Measurements from ENCODE around the gene RASAL2.

The RASAL2 gene

GRCh38 chr1:178093951-178094738 lies at the start of gene RASAL2:
Gene RASAL2 (plus strand): TSS chr1:178094104. CDS start chr1:178094493, 389 bp downstream.
- peak; percentile 61 for DNase-seq (ENCODE audit: low spot score)

DNA sequence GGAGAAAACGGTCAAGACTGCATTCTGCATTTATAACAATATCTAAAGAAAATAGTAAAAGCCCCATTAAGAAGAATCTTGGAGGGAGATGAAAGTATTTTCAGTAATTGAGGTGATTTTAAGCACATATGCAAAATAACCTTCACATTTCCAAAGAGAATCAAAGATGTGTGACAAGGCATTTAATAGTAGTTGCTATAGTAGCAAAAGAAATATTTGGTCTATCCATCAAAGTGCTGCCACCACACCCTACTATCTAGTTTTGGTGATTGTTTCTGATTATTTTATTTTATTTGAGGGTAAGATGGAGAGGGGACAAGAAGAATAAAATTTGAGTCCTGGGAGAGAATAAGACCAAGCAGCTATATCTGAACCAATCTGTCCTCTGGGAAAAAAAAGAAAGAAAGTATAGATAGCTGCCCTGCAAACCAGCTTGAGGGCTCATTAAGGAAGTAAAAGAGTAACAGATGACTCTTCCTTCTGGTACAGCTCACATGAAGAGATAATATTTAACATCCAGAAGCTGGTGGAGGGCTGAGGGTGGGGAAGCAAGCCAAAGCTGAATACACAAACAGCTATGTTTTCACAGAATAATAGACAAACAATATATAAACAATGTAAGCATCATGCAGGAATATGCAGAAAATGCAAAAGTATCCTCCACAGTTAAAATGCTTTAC lies 47.2 kb upstream of the RASAL2 start:
- no peak for DNase-seq (ENCODE audit: low spot score)

DNA sequence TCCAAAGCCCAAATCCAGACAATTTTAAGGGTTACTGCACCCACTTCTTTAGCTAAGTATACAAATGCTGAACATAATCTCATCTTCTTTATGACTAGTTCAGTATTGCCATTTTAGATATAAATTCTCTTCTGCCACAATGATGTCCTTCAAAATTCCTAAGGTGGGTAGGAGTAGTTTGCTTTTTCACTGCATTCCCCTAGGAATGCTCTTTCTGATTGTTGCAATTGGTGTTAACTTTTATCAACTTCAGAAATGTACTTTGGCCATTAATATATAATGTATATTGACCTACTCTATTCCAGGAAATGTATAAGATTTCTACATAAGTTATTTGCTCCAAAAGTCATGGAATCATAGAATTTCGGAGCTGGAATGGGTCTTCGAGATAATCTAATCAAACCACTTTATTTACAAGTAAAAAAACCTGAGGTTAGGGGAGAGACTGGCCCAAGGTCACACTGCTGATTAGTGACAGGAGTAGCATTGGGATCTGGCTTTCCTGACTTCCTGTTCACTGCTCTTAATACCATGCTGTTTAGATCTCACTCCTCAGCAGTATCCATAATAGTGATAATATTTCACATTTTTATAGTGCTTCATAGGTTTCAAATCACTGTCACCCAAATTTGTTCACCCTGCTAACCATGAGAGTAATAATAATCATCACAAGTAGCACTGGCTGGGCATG lies 46.4 kb upstream of the RASAL2 start:
- no peak for DNase-seq (ENCODE audit: low spot score)

DNA sequence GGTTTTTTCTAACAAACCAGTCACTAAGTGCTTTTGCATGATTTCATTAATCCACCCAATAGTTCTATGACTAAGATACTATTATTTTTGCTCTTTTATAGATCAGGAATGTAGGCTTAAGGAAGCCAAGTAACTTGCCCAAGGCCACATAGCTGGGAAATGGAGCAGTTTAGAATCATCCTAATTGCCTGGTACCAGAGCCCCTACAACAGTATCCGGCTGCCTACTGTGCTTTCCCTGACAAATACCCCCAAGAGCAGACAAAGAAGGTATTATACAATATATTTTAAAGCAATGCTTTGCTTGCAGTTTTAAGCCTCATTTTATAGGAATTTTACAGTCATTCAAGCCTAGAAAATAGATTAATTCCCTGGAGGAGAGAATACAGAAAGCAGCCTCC lies 45.5 kb upstream of the RASAL2 start:
- no peak for DNase-seq (ENCODE audit: low spot score)

GRCh38 chr1:178048883-178049282 lies 45.0 kb upstream of the RASAL2 start:
- peak; percentile 35 for DNase-seq (ENCODE audit: low spot score)

DNA sequence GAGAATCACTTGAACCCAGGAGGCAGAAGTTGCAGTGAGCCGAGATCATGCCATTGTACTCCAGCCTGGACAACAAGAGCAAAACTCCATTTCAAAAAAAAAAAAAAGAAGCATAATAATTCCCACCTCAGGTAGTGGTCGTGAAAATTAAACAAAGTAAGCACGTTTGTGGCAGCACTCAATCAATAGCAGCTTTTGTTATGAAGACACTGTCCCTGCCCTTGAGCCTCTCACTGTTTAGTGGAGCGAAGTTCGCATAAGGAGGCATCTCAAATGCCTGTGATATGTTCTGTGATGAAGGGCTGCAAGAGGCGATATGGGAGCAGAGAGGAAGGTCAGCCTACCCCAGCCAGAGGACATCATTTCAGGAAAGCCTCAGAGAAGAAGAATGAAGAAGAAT lies 43.8 kb upstream of the RASAL2 start:
- no peak for DNase-seq (ENCODE audit: low spot score)

DNA sequence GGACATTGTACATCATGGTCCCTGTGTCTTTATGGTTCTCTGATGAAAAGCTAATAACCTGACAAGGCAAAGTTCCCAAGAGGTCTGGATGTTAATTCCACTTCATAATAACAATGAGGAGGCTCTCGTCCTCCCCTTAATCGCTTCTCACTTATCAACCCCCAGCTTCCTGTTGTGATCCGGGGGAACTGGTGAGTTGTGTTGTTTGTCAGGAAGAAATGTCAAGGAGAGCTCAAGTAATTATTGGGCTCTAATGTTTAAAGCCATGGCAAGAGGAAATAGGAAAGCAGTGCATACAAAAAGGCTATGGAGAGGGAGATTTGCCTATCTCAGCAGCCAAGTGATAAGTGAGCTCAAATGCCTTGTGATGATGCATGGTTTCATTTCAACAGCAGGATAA lies 42.8 kb upstream of the RASAL2 start:
- no peak for DNase-seq (ENCODE audit: low spot score)

DNA sequence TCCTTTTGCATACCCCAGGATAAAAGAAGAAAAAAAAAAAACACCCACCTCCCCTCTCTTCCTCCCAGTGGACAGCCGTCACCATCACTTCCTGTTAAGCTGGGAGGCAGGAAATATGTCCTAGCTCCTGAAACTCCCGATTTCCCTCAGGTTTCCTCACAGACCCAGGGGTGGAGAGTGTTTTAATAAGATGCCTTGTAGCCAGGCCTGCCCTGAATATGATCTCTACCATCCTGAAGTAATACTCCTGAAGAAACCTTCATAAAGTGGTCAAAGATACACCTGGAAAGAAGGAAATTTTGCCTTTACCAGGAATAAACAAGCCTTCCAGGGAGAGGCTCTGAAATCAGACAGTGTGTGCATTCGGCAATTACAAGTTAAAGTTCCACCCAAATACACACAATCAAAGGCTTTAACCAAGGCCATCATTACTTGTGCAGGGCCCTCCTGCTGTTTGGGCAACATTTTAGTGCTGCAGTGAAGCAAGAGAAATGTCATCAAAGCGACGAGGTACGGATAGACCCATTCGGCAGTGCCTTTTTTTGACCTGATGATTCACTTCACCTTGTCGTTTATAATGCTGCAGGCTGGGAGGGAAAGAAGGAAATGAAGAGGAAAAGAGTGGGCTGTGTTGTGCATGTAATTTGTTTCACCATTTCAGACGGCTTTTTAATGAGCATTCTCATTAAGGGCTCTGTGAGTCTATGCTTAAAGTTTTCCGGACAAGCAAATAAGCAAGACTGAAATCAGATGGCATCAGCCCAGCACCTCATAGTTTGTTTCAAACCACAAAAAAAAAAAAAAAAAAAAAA lies 41.0 kb upstream of the RASAL2 start:
- DNase-seq (ENCODE audit: low spot score) = peak; percentile 4

- peak; percentile 71 for DNase-seq (ENCODE audit: low spot score)
Measured at GRCh38 chr1:178055093-178055492, 38.8 kb upstream of the RASAL2 start.

GRCh38 chr1:178055779-178056471 lies 38.0 kb upstream of the RASAL2 start:
- peak; percentile 61 for DNase-seq (ENCODE audit: low spot score)

DNA sequence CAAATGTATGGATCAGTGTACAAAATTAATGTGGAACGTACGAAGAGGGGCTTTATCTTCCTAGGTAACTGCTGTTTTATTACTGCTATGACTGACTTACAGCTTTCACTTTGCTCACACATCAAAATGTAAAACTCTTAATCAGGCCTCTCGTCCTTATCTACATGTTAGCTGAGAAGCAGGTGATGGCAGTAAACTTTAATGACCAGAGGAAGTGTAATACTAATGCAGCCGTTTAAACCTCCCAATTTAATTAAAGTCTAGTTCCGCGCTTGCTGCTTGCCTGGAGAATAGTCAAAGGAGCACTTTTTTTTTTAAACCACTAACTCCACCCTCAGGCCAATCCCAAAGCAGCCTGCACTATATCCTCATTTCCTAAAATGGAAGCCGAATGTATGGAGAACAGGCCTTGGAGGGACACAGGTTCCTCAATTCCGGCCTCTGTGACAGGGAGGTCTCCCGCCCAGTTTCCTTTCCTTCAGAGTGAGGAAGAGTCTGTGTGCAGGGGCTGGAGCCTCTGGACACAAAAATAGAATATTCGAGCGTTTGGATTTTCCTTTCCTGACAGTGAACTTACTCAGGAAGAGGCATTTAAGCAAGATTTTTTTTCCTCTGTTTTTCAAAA lies 36.7 kb upstream of the RASAL2 start:
- no peak for DNase-seq (ENCODE audit: low spot score)

- DNase-seq (ENCODE audit: low spot score) = peak; percentile 56
Measured at GRCh38 chr1:178057912-178058534, 35.9 kb upstream of the RASAL2 start.

DNA sequence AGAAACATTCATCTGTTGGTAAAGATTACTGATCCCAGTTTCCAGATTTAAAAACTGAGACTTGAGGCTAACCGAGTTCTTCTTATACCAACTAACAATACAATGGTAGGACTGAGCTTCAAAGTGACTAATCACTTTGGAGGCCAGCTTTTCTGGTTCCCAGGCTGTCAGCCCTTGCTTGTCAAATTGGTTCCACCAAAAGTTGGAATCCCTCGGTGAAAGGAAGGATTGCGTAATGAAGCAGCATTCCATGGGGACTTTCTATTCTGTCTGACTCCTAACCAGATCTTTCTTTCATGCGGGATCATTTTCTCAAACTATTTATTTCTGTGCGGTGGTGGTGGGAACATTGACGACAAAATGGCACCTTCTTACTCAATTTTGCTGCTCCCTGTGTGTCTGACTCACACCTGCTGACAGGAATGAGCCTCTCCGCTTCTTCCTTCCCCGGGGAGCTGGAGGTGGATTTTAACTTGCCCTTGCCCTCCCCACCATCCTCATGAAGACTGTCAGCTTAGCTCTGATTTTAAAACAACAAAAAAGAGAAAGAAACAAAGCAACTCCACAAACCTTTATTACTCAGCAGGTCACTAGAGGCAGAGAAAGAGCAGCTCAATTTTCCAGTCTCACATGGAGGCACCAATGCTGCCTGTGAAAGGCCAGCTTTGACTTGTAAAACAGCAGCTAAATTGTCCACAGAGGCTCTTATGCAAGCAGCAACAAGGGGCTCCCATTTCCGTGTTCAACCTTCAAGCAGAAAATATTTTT lies 32.9 kb upstream of the RASAL2 start:
- no peak for DNase-seq (ENCODE audit: low spot score)

- no peak for DNase-seq (ENCODE audit: low spot score)
Measured at GRCh38 chr1:178061620-178062019, 32.3 kb upstream of the RASAL2 start.

- DNase-seq (ENCODE audit: low spot score) = no peak
Measured at GRCh38 chr1:178064191-178064821, 29.6 kb upstream of the RASAL2 start.

- DNase-seq (ENCODE audit: low spot score) = no peak
Measured at GRCh38 chr1:178065250-178065649, 28.7 kb upstream of the RASAL2 start.

GRCh38 chr1:178066296-178066907 lies 27.5 kb upstream of the RASAL2 start:
- no peak for DNase-seq (ENCODE audit: low spot score)

DNA sequence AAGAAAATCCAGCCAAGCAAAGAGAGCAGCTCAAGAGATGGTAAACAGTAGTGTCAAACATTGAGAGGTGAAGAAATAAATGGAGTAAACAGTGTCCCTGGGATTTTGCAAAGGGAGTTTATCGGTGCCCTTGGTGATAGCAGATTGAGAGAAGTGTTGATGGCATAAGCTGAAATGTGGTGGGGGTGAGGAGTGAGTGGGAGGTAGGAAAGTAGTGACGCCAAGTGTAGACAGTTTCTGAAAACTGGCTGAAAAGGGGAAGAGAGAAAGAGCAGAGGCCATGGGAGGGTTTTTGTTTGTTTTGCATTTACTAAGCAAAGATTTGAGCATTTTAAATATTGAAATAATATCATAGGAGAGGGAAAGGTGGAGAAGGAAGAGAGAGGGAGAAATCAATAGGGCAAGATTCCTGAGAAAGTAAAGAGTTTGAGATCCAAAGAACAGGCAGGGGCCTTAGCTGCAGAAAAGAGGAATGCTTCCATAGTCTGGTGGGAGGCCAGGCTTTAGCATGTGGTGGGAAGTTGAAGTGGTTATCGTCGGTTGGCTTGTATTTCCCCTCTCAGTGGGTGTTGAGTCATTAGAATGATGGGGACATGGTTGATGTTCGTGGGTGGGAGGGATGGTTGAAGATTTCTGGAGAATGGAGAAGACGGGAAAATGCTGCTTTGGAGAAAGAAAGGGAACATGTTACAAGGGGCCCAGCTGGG lies 26.8 kb upstream of the RASAL2 start:
- DNase-seq (ENCODE audit: low spot score) = peak; percentile 54

All from Ammon's horn (tissue), 1 donor.